SH-SY5Y (cell line): Measurements from ENCODE around the gene MAN2B2.

Experiments
- GATA2 ChIP-seq: IDR thresholded peaks from 2 replicates; pipeline ENCODE4 v1.6.1; 2011; ENCODE audit warnings: mild to moderate bottlenecking, low read depth, low read length
- GATA3 ChIP-seq: IDR thresholded peaks from 2 replicates; pipeline ENCODE4 v1.6.1; 2011; ENCODE audit warnings: low read depth, mild to moderate bottlenecking, low read length, moderate library complexity

- TF ChIP-seq GATA2, result no peak
- TF ChIP-seq GATA3, result no peak
Measured at GRCh38 chr4:6627832-6628231, 52.8 kb downstream of the MAN2B2 start.
